Measurements from ENCODE around the gene FFAR3. TPM values are rescaled to one million over a fixed set of nuclear protein-coding genes. Genes with fewer than 3 reads are reported as not detected.

FFAR3 gene, protein sequence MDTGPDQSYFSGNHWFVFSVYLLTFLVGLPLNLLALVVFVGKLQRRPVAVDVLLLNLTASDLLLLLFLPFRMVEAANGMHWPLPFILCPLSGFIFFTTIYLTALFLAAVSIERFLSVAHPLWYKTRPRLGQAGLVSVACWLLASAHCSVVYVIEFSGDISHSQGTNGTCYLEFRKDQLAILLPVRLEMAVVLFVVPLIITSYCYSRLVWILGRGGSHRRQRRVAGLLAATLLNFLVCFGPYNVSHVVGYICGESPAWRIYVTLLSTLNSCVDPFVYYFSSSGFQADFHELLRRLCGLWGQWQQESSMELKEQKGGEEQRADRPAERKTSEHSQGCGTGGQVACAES
- 0.18 TPM for polyA plus RNA-seq (2012; ENCODE audit: low read depth, missing spikeins)

DNA sequence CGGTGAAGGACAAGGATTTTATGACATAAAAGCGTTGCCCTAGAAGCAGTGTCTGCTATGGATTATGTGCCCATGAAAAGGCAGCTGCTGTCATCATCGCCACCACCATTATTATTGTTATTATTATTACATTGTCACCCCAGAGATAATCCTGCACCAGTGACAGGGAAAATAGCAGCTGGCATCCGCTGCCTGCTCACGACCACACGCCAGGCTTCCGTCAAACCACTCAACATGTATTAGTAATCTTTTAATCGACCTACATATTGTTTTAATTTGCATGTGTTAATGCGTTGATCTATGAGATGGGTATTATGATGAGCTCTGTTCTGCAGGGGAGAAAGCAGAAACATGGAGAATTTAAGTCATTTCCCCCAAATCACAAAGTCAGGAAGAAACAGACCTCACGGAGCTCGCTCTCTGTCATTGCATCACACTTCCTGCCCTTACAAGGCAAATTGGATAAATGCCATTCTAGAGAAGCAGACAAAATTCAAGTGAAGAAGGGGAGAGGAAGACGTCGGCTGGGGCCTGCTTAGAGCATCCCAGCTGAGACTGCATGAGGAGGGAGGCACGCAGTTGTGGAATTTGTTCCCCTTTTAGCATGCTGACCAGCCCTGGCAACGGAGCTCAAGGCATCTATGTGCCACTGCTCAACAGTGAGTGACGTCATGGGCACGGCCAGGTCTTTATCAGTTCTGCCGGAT is at the start of gene FFAR3:
TSS of gene FFAR3 (plus strand) at position 594 of the 707 bp plus-strand sequence. CDS start 431 bp downstream, outside the sequence.
- TF ChIP-seq TAF1 (IDR thresholded peaks at IDR 0.05; ENCODE audit: low read depth, low read length) (no peak), POLR2AphosphoS5 (IDR thresholded peaks at IDR 0.05; ENCODE audit: low read depth, low read length) (no peak), POLR2A (IDR thresholded peaks at IDR 0.05; ENCODE audit: low read depth, low read length) (no peak), PAX5 (IDR thresholded peaks at IDR 0.05; ENCODE audit: insufficient read depth, low read length, severe bottlenecking) (no peak), POU2F2 (IDR thresholded peaks at IDR 0.05; ENCODE audit: low read depth, low read length) (no peak), SPI1 (IDR thresholded peaks at IDR 0.05; ENCODE audit: low read depth, low read length) (no peak)
- no peak for DNase-seq (ENCODE audit: insufficient read length, low spot score)
- peak; percentile 54 for FAIRE-seq

DNA sequence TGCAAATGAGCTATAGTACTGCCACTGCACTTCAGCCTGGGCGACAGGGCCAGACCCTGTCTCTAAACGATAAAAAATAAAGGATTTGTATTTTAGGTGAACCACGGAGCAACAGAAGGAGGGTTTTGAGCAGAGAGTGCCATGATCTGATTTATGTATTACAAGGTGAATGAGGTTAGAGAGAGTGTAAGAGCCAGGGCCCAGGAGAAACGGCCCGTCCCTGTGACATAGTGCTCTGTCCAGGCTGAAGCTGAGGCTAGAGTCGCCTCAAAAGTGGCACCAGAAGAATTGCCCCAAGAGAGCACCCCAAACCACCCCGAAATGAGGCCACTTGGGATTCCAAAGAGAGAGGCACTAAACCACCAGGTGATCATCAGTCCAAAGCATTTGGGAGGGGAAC is 49.4 kb upstream of the FFAR3 start:
- DNase-seq (ENCODE audit: insufficient read length, low spot score) (no peak), FAIRE-seq (no peak)
- TF ChIP-seq TAF1 (IDR thresholded peaks at IDR 0.05; ENCODE audit: low read depth, low read length) (no peak), POLR2AphosphoS5 (IDR thresholded peaks at IDR 0.05; ENCODE audit: low read depth, low read length) (no peak), PAX5 (IDR thresholded peaks at IDR 0.05; ENCODE audit: insufficient read depth, low read length, severe bottlenecking) (no peak), POLR2A (IDR thresholded peaks at IDR 0.05; ENCODE audit: low read depth, low read length) (no peak), POU2F2 (IDR thresholded peaks at IDR 0.05; ENCODE audit: low read depth, low read length) (no peak), SPI1 (IDR thresholded peaks at IDR 0.05; ENCODE audit: low read depth, low read length) (no peak)

DNA sequence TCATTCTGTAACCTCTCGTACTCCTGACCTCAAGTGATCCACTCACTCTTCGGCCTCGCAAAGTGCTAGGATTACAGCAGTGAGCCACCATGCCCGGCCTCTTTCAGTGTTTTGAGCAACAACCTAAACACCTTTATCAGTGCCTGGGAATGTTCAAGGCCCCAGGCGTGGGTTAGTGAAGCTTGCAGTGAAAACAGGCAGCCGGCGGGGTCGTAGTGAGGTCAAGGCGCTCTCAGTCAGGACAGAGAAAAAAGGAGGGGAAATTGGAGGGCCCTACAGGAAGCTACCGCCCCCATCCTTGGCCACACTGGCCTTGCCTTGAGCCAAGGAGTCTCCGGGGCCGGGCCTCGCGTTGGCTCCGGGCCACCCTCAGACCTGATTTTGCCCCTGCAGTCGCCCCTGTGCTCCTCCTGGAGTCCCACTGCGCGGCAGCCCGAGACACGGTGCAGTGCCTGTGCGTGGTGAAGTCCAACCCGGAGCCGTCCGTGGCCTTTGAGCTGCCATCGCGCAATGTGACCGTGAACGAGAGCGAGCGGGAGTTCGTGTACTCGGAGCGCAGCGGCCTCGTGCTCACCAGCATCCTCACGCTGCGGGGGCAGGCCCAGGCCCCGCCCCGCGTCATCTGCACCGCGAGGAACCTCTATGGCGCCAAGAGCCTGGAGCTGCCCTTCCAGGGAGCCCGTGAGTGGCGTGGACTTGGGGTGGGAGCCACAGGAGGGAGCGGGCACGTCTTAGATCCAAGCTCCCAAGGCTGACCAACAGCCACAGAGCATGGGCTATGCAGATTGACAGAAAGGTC is 48.6 kb upstream of the FFAR3 start:
- TF ChIP-seq POU2F2 (IDR thresholded peaks at IDR 0.05; ENCODE audit: low read depth, low read length) = no peak
- TF ChIP-seq PAX5 (IDR thresholded peaks at IDR 0.05; ENCODE audit: insufficient read depth, low read length, severe bottlenecking) = no peak
- no peak for TF ChIP-seq SPI1 (IDR thresholded peaks at IDR 0.05; ENCODE audit: low read depth, low read length)
- TF ChIP-seq TAF1 (IDR thresholded peaks at IDR 0.05; ENCODE audit: low read depth, low read length) = no peak
- TF ChIP-seq POLR2AphosphoS5 (IDR thresholded peaks at IDR 0.05; ENCODE audit: low read depth, low read length) = no peak
- TF ChIP-seq POLR2A (IDR thresholded peaks at IDR 0.05; ENCODE audit: low read depth, low read length) = no peak
- DNase-seq (ENCODE audit: insufficient read length, low spot score) (no peak), FAIRE-seq (no peak)

DNA sequence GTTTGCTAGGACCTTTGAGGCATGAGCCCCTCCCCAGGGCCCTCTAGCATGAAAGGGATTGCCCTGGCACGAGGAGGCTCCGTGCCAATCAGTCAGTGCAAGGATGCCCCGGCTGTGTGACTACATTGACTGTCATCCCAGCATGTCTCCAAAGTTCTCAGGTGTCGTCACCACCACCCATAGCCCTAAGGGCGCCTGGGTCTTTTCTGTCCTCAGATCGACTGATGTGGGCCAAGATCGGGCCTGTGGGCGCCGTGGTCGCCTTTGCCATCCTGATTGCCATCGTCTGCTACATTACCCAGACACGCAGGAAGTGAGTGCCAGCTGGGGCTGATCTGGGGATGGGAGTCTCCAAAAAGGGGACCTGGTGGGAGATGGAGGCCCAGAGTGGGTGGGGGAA is 47.9 kb upstream of the FFAR3 start:
- TF ChIP-seq POLR2A (IDR thresholded peaks at IDR 0.05; ENCODE audit: low read depth, low read length) = no peak
- no peak for TF ChIP-seq TAF1 (IDR thresholded peaks at IDR 0.05; ENCODE audit: low read depth, low read length)
- TF ChIP-seq POLR2AphosphoS5 (IDR thresholded peaks at IDR 0.05; ENCODE audit: low read depth, low read length) = no peak
- TF ChIP-seq SPI1 (IDR thresholded peaks at IDR 0.05; ENCODE audit: low read depth, low read length) = no peak
- no peak for TF ChIP-seq POU2F2 (IDR thresholded peaks at IDR 0.05; ENCODE audit: low read depth, low read length)
- TF ChIP-seq PAX5 (IDR thresholded peaks at IDR 0.05; ENCODE audit: insufficient read depth, low read length, severe bottlenecking) = no peak
- DNase-seq (ENCODE audit: insufficient read length, low spot score) = no peak
- FAIRE-seq = no peak

DNA sequence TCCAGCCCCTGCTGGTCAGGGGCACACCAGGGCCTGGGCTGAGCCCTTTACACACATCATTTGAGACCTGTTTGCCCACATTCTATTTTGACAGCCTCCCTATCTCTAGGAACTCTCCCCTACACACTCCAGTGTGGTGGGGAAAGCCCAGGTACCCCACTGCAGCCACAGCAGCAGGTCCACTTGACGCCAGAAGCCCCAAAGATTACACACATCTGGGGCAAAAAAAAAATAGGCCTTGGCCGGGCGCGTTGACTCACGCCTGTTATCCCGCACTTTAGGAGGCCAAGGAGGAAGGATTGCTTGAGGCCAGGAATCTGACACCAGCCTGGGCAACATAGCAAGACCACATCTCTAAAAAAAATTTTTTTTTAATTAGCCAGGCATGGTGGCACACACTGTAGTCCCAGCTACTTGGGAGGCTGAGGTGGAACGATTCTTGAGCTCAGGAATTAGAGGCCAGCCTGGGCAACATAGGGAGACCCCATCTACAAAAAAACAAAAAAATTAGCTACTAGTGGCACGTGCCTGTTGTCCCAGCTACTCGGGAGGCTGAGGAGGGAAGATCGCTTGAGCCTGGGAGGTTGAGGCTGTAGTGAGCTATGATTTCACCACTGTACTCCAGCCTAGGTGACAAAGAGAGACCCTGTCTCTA is 47.3 kb upstream of the FFAR3 start:
- DNase-seq (ENCODE audit: insufficient read length, low spot score) (no peak), FAIRE-seq (no peak)
- TF ChIP-seq POU2F2 (IDR thresholded peaks at IDR 0.05; ENCODE audit: low read depth, low read length) = no peak

DNA sequence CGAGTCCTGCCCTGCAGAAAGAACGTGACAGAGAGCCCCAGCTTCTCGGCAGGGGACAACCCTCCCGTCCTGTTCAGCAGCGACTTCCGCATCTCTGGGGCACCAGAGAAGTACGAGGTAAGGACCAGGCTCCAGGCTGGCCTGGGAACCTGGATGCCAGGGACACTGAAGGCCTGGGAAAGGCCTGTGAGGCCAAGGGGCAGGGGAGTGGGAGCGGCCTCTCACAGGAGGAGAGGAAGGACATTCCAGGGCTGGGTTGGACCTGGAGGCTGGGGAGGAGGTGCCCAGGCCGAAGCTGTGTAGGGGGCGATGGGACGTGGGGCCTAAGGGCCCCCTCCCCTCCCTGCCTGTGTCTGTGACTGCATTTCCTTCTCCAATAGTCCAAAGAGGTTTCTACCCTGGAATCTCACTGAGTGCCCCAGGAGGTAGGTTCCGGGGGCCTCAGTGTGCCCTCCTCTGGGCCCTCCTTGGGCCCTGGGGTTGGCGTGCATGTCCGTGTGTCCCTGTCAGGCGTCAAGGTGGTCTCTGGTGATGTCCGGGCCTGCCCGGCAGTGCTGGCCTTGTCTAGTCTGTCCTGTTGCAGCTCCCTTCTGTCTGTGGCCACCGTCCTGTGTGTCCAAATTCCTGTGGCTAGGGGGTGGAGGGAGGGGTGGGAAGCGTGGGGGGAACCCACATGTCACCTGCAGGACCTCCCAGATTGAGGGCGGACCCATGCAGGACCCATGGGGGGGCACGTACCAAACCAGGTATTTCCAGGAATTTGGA is 46.2 kb upstream of the FFAR3 start:
- no peak for DNase-seq (ENCODE audit: insufficient read length, low spot score)
- FAIRE-seq = no peak
- TF ChIP-seq POLR2AphosphoS5 (IDR thresholded peaks at IDR 0.05; ENCODE audit: low read depth, low read length) (no peak), SPI1 (IDR thresholded peaks at IDR 0.05; ENCODE audit: low read depth, low read length) (no peak), TAF1 (IDR thresholded peaks at IDR 0.05; ENCODE audit: low read depth, low read length) (no peak), POLR2A (IDR thresholded peaks at IDR 0.05; ENCODE audit: low read depth, low read length) (no peak), PAX5 (IDR thresholded peaks at IDR 0.05; ENCODE audit: insufficient read depth, low read length, severe bottlenecking) (no peak), POU2F2 (IDR thresholded peaks at IDR 0.05; ENCODE audit: low read depth, low read length) (no peak)

DNA sequence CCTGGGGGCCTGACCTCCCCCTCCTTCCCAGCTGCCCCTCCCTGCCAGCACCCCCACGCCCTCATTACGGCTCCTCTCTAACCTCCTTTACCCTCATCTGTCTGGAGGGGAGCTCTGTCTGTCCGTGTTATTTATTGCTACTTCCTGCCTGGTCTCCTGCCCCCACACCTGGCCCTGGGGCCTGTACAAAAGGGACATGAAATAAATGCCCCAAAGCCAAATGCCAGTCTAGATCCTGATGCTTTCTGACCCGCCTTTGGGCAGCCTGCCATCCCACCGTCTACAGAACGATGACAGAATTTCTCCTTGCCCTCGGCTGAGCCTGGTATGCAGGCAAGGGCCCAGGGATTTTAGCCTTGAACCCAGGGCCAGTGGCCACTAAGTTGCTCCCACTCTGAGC is 44.7 kb upstream of the FFAR3 start:
- TF ChIP-seq POLR2A (IDR thresholded peaks at IDR 0.05; ENCODE audit: low read depth, low read length) = no peak
- TF ChIP-seq TAF1 (IDR thresholded peaks at IDR 0.05; ENCODE audit: low read depth, low read length) = no peak

DNA sequence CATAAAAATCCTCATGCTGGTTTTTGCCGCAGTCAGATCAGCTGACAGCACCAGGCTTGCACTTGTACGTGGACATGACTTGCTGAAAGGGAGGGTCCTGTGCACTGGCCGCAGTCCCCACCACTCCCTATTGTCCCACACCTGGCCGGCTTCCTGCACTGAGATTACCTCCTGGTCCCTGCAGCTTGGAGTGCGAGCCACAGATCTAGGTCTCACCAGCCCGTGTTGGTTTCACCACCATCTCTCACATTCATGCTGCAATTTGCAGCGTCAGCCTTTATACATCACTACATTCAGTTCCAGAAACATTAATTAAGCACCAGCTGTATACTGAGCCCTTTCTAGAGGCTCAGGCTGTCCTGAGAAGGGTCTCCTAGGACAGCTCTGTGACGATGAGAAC is 44.2 kb upstream of the FFAR3 start:
- TF ChIP-seq POLR2A (IDR thresholded peaks at IDR 0.05; ENCODE audit: low read depth, low read length) (no peak), PAX5 (IDR thresholded peaks at IDR 0.05; ENCODE audit: insufficient read depth, low read length, severe bottlenecking) (no peak), POU2F2 (IDR thresholded peaks at IDR 0.05; ENCODE audit: low read depth, low read length) (no peak), POLR2AphosphoS5 (IDR thresholded peaks at IDR 0.05; ENCODE audit: low read depth, low read length) (no peak), TAF1 (IDR thresholded peaks at IDR 0.05; ENCODE audit: low read depth, low read length) (no peak), SPI1 (IDR thresholded peaks at IDR 0.05; ENCODE audit: low read depth, low read length) (no peak)
- DNase-seq (ENCODE audit: insufficient read length, low spot score) (no peak), FAIRE-seq (no peak)

More for the DNA sequence above, 44.7 kb upstream of the FFAR3 start:
- FAIRE-seq (no peak), DNase-seq (ENCODE audit: insufficient read length, low spot score) (no peak)
